ENCODE data around the gene PKHD1.

The PKHD1 gene

DNA sequence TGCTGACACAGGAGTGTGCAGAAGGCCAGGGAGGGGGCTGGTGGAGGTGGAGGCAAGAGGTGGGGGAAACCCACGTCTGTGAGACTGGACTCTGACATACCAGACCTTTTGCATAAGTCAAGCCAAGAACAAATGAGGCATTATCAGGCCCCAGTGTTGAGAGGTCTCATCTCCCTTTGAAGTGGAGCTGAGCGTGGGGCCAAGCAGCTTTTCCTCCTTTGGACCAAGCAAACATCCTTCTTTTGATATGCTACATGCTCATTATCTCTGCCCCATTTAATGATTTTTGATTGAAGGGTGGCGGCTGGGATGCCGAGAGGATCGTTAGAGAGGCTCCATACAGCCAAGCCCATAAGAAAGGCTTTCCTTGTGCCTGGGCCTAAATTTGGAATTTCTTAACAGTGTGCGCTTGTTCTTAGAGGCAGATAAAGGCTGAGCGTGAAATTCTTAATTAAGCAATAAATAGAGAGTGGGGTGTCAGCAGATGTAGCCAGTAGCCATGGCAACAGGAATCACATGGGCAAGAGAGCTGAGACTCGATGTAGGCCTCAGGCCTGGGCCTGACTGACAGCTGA is 244.5 kb downstream of the PKHD1 start:
- DNase-seq, result no peak

DNA sequence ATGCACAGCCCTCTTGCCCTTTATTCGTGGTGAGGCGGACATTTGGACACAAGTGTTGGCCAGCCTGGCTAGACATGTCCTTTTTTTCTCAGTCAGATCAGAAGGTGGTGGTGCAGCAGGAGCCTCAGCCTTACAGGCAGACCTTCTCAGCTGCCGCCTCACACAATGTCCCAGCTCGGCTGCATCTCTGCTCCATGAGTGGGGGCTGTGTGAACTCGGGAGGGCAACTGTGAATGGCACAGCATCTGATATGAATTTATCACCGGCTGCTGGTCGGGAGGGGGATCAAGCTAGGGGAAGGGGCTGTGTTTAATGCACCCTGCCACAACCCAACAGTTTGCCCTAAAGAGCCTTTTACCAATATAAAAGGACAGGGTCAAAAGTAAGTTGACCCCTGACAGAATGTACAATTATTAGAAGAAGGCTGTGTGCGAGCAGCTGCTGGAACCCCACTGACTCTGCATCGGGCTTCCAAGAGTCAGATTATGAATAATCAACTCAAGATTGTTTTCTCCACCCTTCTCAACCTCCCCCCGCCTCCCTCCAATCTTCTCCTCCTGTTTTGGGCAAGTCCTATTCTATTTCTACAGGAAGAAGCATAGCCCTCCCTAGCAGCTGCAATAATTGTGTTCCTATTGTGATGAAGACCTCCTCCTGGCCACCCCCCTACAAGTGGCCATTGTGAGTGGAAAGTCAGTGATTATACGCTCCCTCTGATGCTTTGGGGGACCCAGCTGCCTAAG is 245.2 kb downstream of the PKHD1 start:
- no peak for DNase-seq

DNA sequence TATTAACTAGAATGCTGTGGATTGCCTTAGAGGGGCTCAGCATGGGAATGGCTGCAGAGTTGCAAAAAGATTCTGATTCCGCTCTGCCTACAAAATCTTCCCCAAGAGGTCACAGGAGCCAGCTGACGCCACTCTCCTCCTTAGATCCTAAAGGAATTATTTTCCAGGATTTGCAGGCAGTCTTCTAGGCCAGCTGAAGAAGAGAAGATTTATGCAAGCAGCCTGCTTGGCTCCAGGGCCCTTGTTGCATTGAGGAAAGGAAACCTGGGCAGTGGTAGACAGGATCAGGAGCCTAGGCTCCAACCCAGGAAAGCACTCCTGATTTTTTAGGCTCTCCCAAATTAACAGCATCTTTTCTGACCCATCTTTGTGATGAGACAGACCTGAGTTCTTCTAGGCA is 245.8 kb downstream of the PKHD1 start:
- no peak for DNase-seq

DNA sequence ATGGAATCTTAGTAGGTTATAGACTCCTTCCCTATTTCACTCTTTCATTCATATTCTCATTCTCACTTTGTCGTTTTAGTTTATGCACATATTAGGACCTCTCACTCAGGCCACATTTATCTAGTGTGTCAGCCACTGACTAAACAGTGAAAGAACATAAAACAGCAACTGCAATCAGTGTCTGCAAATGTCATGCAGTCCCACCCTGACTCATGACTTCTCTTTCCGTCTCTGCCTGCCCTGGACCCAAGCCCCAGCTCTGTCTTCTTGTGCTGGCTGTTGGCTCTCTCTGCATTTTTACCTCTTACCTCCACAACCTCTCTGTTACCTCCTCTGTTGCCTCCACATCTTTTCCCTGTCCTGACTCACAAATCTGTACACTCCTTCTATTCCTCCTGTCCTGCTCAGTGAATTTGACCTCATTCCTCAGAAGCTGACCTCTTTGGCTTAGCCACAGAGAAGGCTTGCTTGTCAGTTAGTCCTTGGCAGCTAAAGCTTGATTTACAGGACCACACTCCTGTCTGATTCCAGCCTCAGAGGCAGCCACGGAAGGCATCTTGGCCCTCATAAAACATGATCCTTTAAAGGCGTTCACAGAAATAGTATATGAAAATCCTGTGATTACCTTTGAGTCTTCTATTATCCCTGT is 247.6 kb downstream of the PKHD1 start:
- DNase-seq, result no peak

DNA sequence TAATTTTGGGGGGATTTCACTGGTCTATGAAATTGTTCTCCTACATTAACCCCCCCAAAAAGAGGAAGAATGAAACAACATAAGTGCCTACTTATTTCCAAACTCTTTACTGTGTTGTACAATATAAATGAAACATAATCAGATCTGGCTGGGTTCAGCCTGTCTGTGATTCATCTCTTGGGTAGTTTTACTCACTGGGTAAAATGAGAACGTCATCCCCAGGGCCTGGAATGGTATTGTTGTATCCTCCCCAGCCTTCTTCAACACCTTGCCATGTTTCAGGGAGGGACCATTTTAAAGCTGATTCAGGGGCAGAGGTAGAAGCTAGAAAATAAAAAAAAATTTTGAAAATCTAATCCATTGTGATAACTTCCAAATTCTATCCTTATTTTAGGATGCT is 256.7 kb downstream of the PKHD1 start:
- no peak for DNase-seq

DNA sequence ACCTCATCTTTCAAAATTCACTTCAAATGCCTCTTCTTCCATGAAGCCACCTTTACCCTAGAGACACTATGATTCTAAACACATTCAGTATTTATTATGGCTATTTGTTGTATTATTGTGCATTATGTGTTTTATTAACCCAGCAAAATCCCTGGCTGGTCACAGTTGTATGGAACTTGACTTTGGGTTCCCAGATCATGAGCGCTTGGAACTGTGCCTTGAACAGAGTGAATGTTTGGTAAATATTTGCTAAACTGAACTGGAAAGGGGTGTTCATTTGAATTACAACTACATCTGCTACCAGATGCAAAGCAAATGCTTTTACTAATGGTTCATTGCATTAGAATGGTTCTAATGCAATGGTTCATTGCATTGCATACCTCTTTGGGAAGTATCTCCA is 259.8 kb downstream of the PKHD1 start:
- DNase-seq, result no peak

DNA sequence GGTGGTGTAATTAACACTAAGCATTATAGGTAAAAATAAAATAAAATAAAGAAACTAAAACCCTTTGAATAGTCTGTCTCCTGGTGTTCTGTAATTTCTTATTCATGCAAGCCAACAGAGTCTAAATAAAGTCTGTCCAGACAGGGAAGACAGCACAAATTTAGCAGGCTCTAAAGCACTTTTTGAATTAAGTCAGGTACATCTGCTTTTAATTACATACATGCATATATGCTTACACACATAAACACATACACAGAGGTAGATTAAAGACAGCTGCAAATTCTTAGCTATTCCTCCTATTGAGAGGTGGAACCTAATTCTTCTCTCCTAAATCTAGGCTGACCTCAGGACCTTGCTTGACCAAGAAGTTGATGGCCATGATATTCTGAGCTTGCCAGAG is 262.5 kb downstream of the PKHD1 start:
- no peak for DNase-seq

DNA sequence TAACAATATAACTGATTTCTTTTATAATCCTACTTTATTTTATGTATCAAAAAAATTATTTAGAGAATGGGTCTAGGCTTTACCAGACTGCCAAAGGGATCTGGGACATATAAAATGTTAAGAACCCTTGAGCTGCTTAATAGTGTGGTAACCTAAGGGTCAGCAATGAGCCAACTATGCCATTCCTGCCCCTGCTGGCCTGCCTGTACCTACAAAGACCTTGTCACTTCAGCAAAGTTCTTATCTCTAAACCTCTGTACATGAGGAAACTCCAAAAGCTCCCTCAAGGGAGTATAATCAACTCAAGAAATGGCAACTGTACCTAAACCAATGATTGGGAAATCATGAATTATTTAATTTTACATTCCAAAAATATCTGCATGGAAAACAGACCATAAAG is 266.9 kb downstream of the PKHD1 start:
- no peak for DNase-seq

DNA sequence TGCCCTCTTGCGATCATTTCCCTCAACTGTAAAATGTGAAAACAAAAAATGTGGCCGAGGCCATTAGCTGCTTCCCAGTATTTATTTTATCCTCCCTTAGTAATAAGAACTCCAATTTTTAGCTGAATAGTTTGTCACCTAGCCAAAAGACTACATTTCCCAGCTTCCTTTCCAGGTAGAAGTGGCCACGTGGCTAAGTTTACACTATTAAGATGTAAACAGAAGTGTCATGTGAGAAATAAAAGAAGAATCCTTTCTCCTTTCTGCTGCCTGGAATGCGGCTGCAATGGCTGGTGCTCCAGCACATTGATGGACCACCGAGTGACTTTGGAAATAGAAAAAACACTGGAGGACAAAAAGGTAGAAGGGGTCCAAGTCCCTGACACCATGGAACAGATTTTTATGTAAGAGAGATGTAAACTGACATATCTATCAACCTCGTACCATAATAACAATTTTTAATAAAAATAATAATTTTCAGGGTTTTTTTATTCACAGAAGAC is 268.8 kb downstream of the PKHD1 start:
- no peak for DNase-seq

DNA sequence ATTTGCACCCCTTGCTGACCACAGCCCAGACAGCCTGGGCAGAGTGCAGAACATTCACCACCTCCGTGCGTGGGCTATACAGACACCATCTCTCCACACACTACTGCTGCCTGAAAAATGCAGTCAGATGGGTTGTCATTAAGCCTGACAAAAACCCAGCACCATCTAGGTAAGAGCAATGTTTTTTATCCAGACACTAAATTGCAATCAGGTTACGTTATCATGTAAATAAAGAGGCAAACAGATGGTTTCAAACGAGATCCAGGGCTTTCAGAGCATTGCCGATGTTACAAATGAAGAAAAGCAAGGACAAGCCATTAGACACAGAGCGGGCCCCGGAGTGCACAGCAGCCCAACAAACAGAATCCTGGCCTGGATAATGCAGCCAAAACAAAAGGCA is 269.6 kb downstream of the PKHD1 start:
- no peak for DNase-seq

DNA sequence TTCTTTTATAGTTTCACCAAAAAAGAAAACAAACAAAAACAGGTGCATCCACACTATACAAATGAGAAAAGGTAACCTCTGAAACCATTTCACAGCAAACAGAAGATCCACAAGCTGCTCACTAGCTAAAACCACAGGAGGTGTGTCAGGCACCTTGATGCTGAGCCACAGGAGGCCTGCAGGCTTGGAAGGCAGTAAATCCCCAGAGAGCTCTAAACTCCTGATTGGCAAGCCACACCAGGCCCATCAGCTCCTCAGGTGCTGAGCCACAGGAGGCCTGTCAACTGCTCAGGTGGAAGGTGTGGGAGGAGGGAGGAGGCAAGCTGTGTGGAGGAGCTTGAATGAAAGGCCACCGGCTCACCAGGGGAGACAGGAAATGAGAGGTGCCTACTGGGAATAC is 273.0 kb downstream of the PKHD1 start:
- DNase-seq, result no peak

DNA sequence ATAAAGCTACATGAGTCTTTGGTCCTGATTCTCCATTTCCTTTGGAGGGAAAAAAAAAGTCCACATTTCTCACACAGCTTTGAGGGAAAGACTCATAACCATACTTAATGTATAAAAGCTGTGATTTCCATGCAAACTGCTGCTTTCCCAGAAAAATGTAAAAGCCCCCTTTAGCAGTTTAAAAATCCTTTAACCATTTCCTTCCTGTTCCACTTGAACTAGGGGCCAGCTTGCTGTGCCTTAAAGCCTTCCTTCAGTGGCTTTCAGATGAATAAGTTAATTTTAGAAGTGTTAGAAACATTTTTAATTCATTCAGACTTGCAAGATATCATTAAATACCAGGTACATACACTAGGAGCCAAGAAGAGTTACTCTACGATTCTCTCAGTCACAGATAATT is 273.5 kb downstream of the PKHD1 start:
- DNase-seq, result no peak

DNA sequence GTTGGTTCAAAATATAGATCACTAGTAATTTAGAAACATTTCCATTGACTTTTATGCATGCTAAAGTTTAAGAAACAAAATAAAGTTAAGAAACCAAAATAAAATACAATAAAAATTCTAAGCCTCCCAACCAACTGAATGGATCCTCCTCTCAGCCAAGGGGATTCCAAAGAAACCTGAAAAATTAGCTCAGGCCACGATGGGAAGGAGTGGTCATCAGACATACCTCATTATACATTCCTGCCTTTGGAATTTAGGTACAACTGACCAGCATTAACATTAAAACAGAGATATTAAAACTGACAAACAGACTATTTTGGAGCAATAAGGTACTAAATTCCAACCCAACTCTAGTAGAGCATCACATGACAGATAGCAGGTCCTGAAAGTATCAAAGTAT is 275.2 kb downstream of the PKHD1 start:
- DNase-seq, result no peak

DNA sequence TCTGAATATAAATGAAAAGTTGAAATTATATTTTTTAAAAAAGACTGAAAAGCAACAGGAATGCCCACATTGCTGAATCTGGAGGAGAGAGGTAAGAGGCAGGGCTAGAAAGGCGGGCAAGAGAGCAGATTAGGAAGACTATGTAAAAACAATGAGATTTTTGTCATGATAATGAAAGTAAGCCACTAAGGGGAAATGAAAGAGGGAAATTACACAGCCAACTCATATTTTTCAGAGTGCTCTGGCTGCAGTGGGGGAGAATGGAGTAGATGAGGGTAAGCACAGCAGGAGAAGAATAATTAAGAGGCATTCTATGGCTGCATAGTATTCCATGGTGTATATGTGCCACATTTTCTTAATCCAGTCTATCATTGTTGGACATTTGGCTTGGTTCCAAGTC is 281.9 kb downstream of the PKHD1 start:
- DNase-seq, result no peak

DNA sequence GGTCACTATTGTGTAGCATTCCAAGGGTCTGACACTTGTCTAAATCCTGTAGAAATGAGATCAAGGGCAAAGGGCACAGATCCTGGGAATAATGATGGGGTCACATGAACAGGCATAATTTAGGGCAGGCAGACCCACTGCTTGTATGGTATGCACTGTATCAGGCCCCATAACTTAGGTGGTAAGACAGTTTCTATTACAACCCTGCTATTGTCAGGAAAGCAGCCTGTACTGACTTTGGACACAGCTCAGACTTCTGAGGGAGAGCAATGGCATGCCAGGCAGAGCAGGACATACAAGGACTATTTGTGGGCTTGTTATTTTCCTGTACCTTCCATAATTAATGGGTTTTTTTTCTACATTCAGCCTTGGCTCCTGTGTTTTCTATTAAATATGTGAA is 286.8 kb downstream of the PKHD1 start:
- no peak for DNase-seq

DNA sequence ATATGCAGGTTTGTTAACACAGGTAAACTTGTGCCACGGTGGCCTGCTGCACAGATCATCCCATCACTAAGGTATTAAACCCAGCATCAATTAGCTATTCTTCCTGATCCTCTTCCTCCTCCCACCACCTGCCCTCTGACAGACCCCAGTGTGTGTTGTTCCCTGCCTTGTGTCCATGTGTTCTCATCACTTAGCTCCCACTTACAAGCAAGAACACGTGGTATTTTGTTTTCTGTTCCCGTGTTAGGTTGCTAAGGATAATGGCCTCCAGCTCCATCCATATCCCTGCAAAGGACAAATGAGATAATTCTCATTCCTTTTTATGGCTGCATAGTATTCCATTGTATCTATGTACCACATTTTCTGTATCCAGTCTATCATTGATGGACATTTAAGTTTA is 294.0 kb downstream of the PKHD1 start:
- DNase-seq, result no peak

DNA sequence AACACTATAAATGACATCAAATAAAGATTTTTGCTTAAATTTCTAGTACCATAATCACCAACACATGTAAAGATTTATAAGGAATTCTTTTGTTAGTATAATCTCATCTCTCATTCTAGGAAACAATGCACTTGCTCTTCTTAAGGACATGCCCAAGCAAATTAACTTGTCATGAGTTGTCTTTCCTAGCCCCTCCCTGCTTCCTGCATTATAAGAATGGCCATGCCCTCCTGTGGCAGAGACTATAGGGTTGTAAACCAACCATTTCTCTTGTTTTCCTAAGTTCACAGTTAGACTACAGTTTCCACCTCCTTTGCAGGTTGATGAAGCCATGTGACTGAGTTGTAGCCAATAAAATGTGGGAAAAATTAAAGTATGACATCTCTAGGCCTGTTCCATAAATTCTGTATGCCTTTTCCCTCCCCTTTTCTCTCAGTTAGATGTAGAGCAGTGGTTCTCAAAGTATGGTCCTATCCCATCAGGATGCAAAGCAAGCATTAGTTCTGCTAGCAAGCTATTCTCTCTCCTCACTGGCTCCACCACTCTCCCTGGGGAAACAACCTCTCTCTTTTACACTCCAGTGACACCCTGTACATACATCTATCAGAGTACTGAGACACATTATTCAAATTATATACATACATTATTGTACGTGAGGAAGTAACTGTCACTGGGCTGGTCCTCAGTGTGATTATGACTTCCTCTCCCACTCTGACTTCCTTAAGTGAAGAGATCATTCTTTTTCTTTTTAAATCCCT is 295.0 kb downstream of the PKHD1 start:
- DNase-seq, result no peak

DNA sequence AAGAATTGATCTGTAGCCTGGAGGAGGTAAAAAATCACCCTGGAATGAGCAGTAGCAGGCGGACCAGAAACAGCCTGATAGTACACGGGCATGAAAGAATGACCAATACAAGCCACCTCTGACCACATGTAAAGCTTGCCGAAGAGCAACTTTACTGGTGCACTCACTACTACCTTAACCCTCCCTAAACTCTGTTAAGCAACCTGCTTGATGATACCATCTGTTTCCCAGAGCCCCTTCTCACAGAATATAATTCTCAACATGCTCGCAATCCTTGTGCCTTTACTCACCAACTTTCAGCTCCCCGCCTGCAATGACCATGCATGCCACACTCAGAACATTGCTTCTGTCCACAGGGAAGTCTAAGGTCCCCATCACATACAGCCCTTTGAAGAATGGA is 296.5 kb downstream of the PKHD1 start:
- no peak for DNase-seq

DNA sequence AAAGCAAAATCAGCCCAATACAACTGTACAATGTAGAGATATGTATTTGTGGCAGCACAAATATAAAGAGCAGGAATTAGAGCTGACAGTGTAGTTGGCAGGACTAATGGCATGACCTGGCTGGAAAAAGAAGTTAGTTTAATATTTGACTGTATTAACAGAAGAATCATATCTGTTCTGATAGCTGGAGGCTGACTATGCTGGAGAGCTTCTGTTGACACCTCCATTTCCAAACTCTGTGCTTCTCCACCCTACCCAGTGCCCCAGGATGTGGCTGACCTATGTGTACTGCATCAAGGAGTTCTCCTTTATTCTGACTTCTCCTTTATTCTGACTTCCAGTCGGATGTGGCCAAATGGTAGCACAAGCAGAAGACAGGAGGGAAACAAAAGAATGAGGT is 299.3 kb downstream of the PKHD1 start:
- DNase-seq, result no peak

DNA sequence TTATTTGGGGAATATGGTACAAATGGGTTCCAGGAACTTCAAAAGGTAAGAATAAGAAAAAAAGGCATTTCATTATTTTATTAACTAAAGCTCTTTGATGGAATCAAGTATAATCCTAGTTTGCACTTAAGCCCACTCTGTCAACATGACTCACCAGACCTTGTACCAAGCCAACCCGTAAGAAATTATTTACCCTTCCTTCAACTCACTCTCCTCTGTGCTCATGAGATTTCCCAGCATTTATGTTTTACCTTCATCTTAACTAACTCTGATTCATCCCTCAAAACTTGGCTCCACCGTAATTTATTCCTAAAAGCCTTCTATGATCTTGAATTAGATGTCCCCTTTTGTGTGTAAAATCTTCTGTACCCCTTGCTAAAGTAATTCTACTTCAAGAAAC is 308.7 kb downstream of the PKHD1 start:
- no peak for DNase-seq

DNA sequence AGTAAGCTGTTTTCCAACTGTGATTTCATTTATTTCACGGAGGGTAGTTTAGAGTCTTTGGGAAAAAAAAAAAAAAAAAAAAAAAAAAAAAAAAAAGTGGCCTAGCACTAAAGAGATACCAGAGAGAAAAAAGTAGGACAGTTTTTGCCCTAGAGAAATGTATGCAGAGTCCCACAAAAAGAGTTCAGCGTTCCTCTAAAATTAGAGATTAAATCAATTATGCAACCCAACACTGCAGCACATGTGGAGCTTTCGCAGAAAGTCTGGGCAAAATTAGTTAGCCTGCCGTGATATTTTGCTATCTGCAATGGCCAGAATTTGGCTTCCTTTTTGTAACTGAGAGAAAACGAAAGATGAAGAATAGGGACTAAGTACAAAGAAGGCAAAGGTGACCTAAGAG is 309.8 kb downstream of the PKHD1 start:
- no peak for DNase-seq

DNA sequence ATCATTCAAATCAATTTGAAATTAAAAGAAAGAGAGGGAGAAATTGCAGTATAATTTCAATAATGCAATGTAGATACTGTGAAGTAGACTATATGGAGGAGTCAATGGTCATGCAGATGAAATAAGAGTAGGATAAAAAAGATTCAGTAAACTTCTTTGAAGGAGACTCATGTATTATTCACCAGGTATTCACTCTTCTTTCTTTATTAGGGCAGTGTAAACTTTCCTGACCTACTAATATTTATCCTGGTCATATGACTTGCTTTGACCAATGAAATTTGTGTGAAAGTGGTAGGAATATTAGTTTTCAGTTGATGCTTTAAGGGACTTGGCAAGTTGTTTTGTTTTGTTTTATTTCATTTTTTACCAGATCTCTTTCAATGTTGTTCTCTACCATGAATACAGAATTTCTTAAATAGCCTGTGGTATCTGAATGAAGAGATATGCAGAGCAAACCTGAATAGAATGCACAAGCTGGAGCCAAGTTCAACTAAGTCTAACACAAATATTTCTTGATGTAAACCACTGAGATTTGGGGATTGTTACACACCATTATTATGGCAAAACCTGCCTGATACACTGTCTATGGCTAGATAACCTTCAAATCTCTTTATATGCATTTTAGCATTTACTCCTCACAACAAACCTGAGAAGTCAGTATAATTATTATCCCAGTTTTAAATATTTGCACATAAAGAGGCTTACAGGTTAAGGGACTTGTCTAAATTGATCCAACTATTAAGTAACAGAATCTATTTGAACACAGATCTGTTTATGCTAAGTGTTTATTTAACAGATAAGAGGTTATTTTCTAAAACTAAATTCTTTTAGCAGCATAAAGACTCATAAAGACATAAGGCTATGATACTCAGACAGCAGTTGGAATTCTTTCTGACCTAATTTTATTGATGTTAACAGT is 311.2 kb downstream of the PKHD1 start:
- no peak for DNase-seq

DNA sequence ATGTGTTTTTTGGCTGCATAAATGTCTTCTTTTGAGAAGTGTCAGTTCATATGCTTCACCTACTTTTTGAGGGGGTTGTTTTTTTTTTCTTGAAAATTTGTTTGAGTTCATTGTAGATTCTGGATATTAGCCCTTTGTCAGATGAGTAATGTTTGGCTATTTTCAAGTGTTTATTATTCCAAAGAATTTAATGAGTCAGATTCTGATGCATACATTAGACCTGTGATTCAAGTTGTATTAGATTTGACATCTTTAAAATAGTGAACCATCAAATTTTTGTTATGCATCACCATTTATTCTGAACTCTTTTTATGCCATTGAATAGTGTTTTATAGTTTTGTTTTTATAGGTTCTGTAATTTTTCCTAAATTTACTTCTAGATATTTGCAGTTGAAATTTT is 319.3 kb downstream of the PKHD1 start:
- DNase-seq, result no peak
